DMS79 treated with DMSO at 0.1 percent for 48 hours (cell line): ENCODE data around the gene EXTL1.

Source experiments
- DNase-seq: peaks from one replicate; lab custom pipeline; 2025; lab: John Stamatoyannopoulos, UW

EXTL1 gene

GRCh38 chr1:26070963-26071342 is 49.4 kb downstream of the EXTL1 start:
- no peak for DNase-seq

GRCh38 chr1:26072305-26072704 is 50.7 kb downstream of the EXTL1 start:
- no peak for DNase-seq

- DNase-seq = no peak
These were observed 54.0 kb downstream of the EXTL1 start for GRCh38 chr1:26075421-26076144.

GRCh38 chr1:26077524-26077923 is 55.9 kb downstream of the EXTL1 start:
- DNase-seq = no peak

GRCh38 chr1:26078286-26079177 is 57.0 kb downstream of the EXTL1 start:
- DNase-seq = no peak

GRCh38 chr1:26079178-26079563 is 57.6 kb downstream of the EXTL1 start:
- no peak for DNase-seq

- no peak for DNase-seq
These were observed 58.6 kb downstream of the EXTL1 start for GRCh38 chr1:26079960-26080814.

- no peak for DNase-seq
These were observed 59.9 kb downstream of the EXTL1 start for GRCh38 chr1:26081267-26082019.

GRCh38 chr1:26082020-26082350 is 60.4 kb downstream of the EXTL1 start:
- DNase-seq = no peak

- no peak for DNase-seq
These were observed 61.6 kb downstream of the EXTL1 start for GRCh38 chr1:26083208-26083607.

- no peak for DNase-seq
These were observed 62.6 kb downstream of the EXTL1 start for GRCh38 chr1:26084091-26084561.

GRCh38 chr1:26084844-26085243 is 63.3 kb downstream of the EXTL1 start:
- DNase-seq = no peak
